HK-2 (cell line): Measurements from ENCODE around the gene MSH4.
"Not testable (repeated sequence)": the region's sequence is repeated elsewhere in the genome, so short reads cannot be mapped to it uniquely, and the experiment has no call there.

Source experiments
- DNase-seq: peaks from one replicate; pipeline ENCODE4 v3.0.0-alpha.2; 2018; ENCODE audit not compliant: unreplicated experiment

The MSH4 gene

DNA sequence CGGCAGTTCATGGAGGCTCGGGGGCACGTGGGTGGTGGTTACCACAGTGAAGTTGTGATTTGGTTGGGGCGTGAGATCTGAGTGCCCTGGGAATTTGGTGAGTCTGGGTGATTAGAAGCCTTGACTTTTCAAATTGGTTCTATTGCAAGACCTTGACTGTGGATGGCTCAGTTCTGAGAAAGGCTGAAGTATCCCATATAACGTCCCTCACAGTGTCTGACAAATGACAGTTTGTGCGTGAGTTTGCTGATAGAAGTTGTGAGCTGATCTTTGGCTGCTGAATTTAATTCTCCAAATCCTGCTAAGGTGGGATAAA is 549 bp downstream of the MSH4 start:
- no peak for DNase-seq

DNA sequence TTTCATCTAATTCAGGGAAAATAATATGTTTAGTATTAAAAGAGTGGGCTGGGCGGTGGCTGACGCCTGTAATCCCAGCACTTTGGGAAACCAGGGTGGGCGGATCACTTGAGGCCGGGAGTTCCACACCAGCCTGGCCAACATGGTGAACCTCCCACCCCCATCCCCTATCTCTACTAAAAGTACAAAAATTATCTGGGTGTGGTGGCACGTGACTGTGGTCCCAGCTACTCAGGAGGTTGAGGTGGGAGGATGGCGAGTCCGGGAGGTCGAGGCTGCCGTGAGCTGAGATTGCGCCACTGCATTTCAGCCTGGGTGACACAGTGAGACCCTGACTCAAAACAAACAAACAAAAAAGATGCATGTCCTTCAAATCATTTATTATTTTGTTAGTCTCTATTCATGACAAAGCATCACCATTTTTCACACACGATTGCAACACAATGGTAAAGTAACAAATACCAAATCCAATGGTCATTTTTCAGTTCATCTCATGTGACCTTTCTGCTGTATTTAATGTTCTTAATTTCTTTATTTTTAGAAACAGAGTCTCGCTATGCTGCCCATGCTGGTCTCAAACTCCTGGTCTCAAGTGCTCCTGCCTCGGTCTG is 1.0 kb downstream of the MSH4 start:
- DNase-seq: no peak

DNA sequence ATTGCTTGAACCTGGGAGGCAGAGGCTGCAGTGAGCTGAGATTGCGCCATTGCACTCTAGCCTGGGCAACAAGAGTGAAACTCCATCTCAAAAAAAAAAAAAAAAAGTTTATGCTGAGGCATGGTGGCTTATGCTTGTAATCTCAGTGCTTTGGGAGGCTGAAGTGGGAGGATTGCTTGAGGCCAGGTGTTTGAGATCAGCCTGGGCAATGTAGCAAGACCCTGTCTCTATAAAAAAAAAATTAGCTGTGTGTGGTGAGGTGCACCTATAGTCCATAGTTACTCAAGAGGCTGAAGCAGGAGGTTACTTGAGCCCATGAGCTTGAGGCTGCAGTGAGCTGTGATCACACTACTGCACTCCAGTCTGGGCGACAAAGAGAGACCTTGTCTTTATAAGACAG is 4.8 kb downstream of the MSH4 start:
- not testable (repeated sequence) for DNase-seq

DNA sequence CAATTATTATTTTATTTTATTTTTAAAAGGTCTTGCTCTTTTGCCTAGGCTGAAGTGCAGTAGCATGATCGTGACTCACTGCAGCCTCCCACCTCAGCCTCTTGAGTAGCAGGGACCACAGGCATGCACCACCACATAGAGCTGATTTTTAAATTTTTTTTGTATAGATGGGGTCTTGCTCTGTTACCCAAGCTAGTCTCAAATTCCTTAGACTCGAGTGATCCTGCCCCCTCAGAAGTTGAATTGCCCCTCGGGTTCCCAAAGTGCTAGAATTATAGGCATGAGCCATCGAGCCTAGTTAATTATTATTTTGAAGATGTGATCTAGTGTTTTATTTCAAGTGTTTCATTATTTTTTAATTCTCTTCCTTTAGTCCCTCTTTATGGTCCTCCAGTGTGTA is 12.2 kb downstream of the MSH4 start:
- no peak for DNase-seq

DNA sequence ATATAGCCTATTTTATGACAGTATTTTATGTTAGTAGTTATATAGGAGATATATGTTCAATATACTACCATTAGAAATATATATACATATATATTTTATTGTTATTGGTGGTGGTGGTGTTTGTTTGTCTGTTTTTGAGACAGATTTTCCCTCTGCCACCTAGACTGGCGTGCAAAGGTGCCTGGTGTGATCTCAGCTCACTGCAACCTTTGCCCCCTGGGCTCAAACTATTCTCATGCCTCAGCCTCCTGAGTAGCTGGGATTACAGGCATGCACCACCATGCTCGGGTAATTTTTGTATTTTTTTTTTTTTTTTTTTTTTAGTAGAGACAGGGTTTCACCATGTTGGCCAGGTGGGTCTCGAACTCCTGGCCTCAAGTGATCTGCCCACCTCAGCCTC is 13.4 kb downstream of the MSH4 start:
- DNase-seq: not testable (repeated sequence)

DNA sequence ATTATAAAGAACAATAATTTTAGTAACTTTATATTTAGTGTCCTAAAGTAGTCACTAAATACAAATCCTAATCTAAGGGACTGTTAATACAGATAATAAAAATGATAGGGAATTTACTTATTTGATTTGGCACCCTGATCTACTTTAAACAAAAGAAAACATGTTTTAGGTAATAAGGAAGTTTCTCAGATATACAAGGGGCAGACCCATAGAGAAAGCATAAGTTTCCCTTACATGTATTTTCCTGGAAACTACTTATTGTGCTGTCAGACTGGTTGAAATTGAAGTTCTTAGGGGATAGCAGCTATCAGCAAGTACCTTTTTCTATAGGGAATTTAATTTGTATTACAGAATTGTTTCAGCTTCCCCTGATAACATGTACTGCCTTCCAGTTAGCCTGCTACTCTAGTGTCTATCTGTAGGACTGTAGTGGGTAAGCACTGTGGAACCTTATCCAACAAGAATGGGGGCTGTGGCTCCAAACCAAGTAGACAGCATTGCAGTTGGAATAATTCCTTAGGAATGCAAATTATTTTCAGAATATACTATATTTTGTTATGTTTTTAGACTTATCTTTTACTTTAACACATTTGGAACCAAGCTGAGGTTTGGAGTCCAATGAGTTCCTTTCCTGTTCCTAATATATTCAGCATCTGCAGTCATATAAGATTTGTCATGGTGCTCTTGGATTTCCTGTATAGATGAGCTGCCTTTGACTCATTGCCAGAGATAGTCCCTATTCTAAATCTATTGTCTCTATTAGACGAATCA is 14.7 kb downstream of the MSH4 start:
- no peak for DNase-seq

DNA sequence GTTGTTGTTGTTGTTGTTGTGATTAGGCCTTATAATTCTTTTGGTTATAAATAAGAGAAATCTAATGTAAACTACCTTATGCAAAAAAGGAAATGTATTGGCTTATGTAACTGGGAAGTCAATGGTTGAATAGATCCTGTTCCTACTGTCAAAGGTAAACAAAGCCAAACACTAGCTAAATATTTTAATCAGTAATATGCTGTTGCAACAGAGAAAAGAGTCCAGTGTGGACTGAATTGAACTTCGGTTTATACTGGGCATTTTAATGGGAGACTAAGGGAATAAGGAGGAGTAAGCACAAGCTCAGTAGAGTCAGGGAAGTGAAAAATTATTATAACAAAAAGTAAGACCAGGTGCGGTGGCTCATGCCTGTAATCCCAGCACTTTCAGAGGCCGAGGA is 15.4 kb downstream of the MSH4 start:
- DNase-seq: no peak

DNA sequence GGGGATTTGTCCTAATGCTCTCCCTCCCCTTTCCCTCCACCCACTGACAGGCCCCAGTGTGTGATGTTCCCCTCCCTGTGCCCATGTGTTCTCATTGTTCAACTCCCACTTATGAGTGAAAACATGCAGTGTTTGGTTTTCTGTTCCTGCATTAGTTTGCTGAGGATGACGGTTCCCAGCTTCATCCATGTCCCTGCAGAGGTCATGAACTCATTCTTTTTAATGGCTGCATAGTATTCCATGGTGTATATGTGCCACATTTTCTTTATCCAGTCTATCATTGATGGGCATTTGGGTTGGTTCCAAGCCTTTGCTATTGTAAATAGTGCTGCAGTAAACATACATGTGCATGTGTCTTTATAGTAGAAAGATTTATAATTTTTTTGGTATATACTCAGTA is 26.9 kb downstream of the MSH4 start:
- not testable (repeated sequence) for DNase-seq

DNA sequence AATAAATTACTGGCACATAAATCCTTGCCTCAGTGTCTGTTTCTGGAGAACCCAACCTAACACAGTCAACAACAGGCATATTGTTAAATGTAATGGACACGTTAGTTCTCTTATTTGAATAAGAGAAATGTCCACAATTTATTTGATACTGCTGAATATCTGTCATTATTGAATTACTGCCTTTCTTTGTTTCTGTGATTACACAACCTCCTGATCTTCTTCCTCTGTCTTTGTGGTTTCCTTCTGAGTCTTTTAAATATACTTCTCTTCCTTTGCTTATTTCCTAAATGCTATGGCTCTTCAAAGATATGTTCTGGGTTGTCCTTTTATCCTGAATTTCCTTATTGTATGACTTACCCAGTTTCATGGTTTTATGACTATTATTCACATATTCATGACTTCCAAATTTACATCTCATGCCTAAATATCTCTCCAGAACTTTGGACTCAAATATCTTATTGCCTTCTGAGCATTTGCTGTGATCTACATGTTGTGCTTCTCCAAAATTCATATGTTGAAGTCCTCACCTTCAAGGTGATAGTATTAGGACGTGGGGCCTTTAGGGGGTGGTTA is 39.9 kb downstream of the MSH4 start:
- no peak for DNase-seq

DNA sequence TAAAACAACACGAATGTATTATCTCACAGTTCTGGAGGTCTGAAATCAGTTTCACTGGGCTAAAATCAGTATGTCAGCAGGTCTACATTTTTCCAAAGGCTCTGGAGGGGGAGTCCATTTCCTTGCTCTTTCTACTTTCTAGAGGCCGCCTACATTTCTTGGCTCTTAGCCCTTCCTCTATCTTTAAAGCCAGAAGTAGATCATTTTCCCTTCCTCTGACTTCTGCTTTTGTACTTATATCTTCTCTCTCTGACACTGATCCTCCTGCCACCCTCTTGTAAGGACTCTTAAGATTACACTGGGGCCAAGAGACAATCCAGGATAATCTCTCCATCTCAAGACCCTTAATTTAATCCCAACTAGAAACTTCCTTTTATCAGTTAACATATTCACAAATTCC is 41.4 kb downstream of the MSH4 start:
- DNase-seq: no peak

DNA sequence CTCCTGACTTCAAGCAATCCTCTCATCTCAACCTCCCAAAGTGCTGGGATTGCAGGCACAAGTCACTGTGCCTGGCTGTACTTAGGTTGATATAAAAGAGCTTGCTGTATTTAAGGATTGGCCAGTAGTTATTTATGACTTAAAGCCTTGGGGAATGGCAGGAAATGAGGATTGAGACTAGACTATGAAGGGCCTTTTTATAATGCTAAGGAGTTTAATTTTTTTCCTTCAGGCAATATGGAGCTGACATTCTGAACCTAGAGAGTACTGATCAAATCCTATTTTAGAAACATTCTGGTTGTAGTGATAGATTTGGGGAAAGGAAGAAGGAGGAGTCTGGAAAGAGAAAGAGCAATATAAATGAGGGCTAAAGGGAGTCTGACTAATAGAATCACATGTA is 44.7 kb downstream of the MSH4 start:
- no peak for DNase-seq

DNA sequence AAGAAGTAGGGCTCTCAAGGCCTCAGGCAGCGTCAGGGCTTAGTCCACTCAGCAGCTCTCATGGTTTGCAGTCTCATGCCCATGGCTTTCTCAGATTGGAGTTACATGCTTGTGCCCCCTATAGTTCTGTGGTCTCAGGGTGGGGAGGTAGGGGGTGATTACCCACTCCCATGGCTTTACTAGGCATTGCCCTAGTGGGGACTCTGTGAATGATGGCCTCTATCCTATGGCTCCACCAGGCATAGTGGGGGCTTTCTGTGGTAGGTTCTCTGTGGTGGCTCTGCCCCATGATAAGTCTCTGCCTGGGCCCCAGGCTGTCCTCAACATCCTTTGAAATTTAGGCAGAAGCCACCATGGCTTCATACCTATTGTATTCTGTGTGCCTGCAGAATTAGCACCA is 48.9 kb downstream of the MSH4 start:
- DNase-seq: no peak

DNA sequence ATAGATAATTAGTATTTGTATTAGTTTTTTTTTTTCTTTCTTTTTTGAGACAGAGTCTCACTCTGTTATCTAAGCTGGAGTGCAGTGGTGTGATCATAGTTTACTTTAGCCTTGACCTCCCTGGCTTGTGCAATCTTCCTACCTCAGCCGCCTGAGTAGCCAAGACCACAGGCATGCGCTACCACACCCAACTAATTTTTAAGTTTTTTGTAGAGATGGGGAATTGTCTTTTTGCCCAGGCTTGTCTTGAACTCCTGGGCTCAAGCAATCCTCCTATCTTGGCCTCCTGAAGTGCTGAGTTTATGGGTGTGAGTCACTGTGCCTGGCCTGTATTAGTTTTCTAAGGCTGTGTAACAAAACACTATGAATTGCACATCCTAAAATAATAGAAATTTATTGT is 58.3 kb downstream of the MSH4 start:
- no peak for DNase-seq

DNA sequence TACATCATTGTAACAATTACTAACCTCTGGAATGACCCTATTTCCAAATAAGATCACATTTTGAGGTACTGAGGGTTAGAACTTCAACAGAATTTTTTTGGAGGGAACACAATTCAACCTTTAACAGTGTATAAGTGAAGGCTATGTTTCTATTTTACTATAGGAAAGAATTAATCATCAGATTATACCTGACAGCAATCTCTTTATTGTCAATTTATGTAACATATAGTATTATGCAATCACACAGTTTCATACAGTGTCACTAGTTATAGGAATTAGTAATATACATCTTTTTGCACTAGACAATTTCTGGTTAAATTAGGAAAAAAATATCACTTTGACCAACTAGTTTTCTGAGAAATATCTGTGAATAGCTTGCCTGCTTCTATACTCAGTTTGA is 59.1 kb downstream of the MSH4 start:
- no peak for DNase-seq

DNA sequence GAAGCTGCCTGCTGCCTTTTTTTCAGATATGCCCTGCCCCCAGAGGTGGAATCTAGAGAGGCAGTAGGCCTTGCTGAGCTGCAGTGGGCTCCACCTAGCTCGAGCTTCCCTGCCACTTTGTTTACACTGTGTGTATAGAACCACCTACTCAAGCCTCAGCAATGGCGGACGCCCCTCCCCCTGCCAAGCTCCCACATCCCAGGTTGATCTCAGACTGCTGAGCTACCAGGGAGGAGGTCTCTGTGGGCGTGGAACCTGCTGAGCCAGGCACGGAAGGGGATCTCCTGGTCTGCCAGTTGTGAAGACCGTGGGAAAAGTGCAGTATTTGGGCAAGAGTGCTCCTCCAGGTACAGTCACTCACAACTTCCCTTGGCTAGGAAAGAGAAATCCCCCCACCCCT is 65.1 kb downstream of the MSH4 start:
- DNase-seq: no peak

DNA sequence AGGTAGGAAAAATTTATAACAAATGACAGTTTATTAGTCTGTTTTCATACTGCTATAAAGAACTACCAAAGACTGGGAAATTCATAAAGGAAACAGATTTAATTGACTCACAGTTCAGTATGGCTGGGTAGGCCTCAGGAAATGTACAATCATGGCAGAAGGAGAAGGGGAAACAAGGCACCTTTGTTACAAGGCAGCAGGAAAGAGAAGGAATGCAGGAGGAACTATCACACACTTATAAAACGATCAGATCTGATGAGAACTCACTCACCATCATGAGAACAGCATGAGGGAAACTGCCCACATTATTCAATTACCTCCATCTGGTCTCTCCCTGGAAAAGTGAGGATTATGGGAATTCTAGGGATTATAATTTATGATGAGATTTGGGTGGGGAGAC is 74.3 kb downstream of the MSH4 start:
- no peak for DNase-seq

DNA sequence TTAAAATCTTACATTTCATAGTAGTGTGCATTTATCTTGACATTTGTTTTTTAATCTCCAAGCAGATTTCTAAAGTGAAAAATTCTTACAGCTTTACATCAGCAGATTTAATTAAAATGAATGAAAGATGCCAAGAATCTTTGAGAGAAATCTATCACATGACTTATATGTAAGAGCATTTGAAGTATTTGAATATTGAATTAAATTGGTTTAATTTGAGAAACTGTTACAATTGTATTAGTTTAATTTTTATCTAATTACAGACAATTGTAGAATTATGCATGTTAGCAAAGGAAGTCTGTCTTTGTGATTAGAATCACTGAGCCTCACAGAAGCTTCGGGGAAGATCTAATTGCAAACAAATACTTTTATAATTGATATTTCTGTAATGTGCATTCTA is 83.3 kb downstream of the MSH4 start:
- DNase-seq: no peak

DNA sequence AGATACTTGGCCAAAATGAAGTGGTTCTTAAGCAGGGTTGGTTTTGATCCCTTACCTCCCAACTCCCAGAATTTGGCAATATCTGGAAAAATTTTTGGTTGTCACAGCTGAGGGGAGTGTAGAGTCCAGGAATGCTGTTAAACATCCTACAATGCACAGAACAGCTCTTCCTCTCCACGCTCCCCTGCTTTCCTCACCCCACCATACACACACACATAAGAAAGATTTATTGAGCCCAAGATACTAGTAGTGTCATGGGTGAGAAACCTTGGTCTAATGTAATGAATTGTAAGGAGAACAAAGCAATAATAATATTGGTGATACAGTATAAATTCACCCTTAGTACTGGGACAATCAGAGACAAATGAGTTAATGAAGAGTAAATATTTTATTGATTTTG is 87.8 kb downstream of the MSH4 start:
- DNase-seq: no peak

DNA sequence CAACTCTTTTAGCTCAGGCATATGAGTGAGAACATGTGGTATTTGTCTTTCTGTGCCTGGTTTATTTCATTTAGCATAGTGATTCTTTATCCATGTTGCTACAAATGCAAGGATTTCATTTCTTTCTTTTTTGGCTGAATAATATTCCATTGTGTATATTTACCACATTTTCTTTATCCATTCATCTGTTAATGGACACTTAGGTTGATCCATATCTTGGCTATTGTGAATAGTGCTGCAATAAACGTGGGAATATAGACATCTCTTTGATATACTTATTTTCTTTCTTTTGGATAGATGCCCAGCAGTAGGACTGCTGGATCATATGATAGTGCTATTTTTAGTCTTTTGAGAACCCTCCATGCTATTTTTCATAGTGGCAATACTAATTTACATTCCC is 104.7 kb downstream of the MSH4 start:
- DNase-seq: no peak

DNA sequence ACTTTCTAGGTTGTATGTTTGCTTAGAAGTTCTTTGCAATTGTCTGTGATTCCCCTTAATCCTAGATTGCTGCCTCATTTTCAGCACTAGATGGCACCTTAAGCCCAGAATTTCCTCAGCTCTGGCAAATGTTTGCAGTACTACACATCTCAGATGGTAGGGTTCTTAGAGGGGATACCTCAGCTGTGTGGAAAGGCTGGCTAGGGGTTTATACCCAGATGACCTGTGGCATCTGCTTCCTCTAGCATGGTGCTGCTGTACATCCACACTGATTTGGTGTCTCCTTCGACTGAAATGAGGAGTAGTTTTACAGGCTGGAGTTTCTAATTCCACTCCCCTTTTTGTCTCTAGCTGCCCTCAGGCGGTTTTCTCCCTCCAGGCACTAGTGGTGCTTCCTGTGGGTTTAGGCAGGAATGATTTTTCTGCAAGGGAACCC is 112.1 kb downstream of the MSH4 start:
- DNase-seq: peak; percentile 22

DNA sequence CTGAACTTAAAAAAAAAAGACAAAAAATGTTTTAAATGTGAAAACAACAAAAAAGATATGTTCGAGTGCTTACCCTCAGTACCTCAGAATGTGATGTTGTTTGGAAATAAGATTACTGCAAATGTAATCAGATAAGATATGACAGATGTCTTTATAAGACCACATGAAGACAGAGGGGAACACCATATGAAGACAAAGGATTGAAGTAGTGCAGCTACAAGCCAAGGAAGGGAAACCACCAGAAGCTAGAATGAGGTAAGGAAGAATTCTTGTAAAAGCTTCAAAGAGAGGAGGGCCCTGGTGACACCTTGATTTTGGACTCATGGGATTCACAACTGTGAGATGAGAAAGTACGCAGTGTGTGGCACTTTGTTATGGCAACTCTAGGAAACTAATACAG is 120.2 kb downstream of the MSH4 start:
- no peak for DNase-seq

DNA sequence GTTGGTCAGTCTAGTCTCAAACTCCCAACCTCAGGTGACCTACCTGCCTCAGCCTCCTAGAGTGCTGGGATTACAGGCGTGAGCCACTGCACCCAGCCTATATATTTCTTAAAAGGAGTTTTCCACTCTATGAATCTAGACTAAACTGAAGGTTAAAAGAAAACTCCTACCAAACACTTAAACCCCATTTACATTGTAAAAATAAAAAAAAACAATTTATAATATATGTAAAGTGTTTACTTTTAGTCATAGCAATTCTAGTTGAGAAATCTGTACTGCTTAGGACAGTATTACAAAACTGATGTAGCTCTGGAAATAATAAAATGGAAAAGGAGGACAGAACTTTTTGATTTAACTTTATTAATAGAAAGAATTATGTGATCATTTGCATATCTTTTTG is 126.0 kb downstream of the MSH4 start:
- no peak for DNase-seq

DNA sequence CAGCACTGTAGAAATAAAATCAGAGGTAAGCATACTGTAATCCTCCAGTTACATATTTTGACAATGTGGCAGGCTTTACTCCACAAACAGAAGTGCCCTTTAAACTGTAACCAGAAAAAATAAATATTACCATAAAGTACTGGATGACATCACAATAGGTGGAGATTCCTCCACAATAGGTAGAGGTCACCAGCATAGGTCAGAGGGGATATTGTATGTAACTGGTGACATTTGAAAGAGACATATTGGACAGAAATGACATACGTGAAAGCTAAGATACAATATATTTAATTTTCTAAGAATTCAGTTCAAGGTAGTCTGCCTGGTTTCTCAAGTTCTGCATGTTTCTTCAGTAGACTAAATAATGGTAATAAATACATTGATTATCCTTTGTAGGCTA is 135.6 kb downstream of the MSH4 start, which contains the start of gene ASB17:
ASB17 (minus strand) TSS at position 101 of the 400 bp plus-strand sequence. CDS start 113 bp downstream, outside the sequence.
- DNase-seq: no peak

DNA sequence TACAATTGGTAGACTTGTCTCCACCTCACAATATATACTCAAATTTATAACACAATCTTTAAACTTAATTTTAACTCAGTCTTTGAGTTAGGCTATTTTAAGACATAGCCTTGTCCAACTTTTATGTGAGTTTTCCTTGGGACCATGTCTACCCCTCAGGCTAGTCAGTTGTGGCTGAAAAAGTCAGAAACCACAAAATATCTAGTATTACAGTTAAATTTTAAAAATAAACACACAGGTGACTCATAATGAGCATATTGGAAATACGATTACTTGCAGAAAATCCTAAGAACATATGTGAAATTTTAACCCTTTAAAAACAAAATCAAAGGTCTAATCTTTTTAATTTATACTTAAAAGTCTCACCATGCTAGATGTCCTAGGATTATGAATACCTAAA is 140.4 kb downstream of the MSH4 start:
- DNase-seq: no peak
